Liver (tissue), 9 donors: ENCODE measurements around the gene ALDH5A1. TPM values are rescaled to one million over a fixed set of nuclear protein-coding genes. Genes with fewer than 3 reads are reported as not detected.
A peak's percentile ranks its signal among the peaks of the same experiment; 100 is the strongest.

Source experiments
- DNase-seq: peaks from one replicate; pipeline ENCODE4 v3.0.0-alpha.2; 2017; ENCODE audit warnings: low spot score
- H3K27ac ChIP-seq, 2 donors: one replicate each; pipeline ENCODE4 v1.7.0; 2013; ENCODE audit warnings: inconsistent platforms in 2 of 2, low read length in 2 of 2, control low read depth in 1 of 2, low read depth in 1 of 2, mild to moderate bottlenecking in 1 of 2
- H3K27me3 ChIP-seq, 4 donors: one replicate each; pipeline versions ENCODE4 v1.6.1 to v1.7.0; 2013; ENCODE audit warnings: low read length in 3 of 4, inconsistent platforms in 1 of 4, mild to moderate bottlenecking in 1 of 4, moderate library complexity in 1 of 4; ENCODE audit not compliant: control insufficient read depth in 4 of 4, insufficient read depth in 4 of 4
- H3K36me3 ChIP-seq, 4 donors: one replicate each; pipeline versions ENCODE4 v1.6.1 to v1.7.0; 2013; ENCODE audit warnings: low read length in 3 of 4, mild to moderate bottlenecking in 3 of 4, low read depth in 1 of 4, moderate library complexity in 1 of 4; ENCODE audit not compliant: control insufficient read depth in 4 of 4, insufficient read depth in 3 of 4
- H3K4me1 ChIP-seq, 4 donors: one replicate each; pipeline versions ENCODE4 v1.6.1 to v1.7.0; 2013; ENCODE audit warnings: low read length in 3 of 4, mild to moderate bottlenecking in 3 of 4, moderate library complexity in 1 of 4; ENCODE audit not compliant: control insufficient read depth in 4 of 4, insufficient read depth in 4 of 4
- H3K4me3 ChIP-seq, 3 donors: one replicate each; pipeline versions ENCODE4 v1.6.1 to v1.7.0; 2013; ENCODE audit warnings: low read length in 3 of 3, control low read depth in 1 of 3, low read depth in 1 of 3, mild to moderate bottlenecking in 1 of 3
- H3K9ac ChIP-seq, 2 donors: one replicate each; pipeline ENCODE4 v1.7.0; 2013; ENCODE audit warnings: low read length in 2 of 2, mild to moderate bottlenecking in 2 of 2, moderate library complexity in 2 of 2, control low read depth in 1 of 2, low read depth in 1 of 2
- H3K9me3 ChIP-seq, 4 donors: one replicate each; pipeline versions ENCODE4 v1.6.1 to v1.7.0; 2013; ENCODE audit warnings: low read length in 3 of 4; ENCODE audit not compliant: control insufficient read depth in 4 of 4
- ATF3 ChIP-seq: IDR thresholded peaks from 2 replicates; pipeline ENCODE4 v1.6.1; 2016; ENCODE audit warnings: antibody characterized with exemption
- EGR1 ChIP-seq, 2 donors: IDR thresholded peaks; 2 replicates each; pipeline ENCODE4 v1.6.1; 2016 to 2018; ENCODE audit warnings: antibody characterized with exemption in 2 of 2, low read depth in 2 of 2
- GABPA ChIP-seq, 2 donors: IDR thresholded peaks in 1 of 2; conservative IDR thresholded peaks in 1 of 2; 2 replicates each; pipeline ENCODE4 v1.6.1; 2016; ENCODE audit warnings: antibody characterized with exemption in 2 of 2, mild to moderate bottlenecking in 1 of 2, moderate library complexity in 1 of 2
- HNF4A ChIP-seq, 2 donors: conservative IDR thresholded peaks; 2 replicates each; pipeline ENCODE4 v1.6.1; 2016; ENCODE audit warnings: antibody characterized with exemption in 2 of 2, mild to moderate bottlenecking in 2 of 2
- HNF4G ChIP-seq: IDR thresholded peaks from 2 replicates; pipeline ENCODE4 v1.6.1; 2016; ENCODE audit warnings: antibody characterized with exemption
- MAX ChIP-seq: IDR thresholded peaks from 2 replicates; pipeline ENCODE4 v1.6.1; 2016; ENCODE audit warnings: antibody characterized with exemption
- NR2F2 ChIP-seq: IDR thresholded peaks from 2 replicates; pipeline ENCODE4 v1.6.1; 2016; ENCODE audit warnings: antibody characterized with exemption
- RAD21 ChIP-seq, 2 donors: IDR thresholded peaks; 2 replicates each; pipeline ENCODE4 v1.6.1; 2016; ENCODE audit warnings: antibody characterized with exemption in 2 of 2, mild to moderate bottlenecking in 2 of 2
- RXRA ChIP-seq, 2 donors: IDR thresholded peaks; 2 replicates each; pipeline ENCODE4 v1.6.1; 2017 to 2018; ENCODE audit warnings: antibody characterized with exemption in 2 of 2, mild to moderate bottlenecking in 1 of 2
- YY1 ChIP-seq: IDR thresholded peaks from 2 replicates; pipeline ENCODE4 v1.6.1; 2016; ENCODE audit warnings: antibody characterized with exemption, mild to moderate bottlenecking
- WGBS: extraction: QIAGEN DNeasy Blood & Tissue Kit; methylation state at CpG from one replicate; pipeline ENCODE4 v1.1.7; 2013; 5-methylcytosine and 5-hydroxymethylcytosine counted together
- polyA plus RNA-seq, 2 donors: library from polyadenylated mRNA; stranded (reverse) in 1 of 2; unstranded in 1 of 2; fragments of 200-250 nt in 1 of 2; fragments of >200 nt in 1 of 2; fragmentation: Nextera tagmentation in 1 of 2; extraction: Ambion mirVana in 1 of 2; gene quantifications; one replicate each; pipeline versions ENCODE4 v1.2.1 to v1.2.3, GENCODE V29; 2013 to 2015
- total RNA-seq, 2 donors: library from RNA; depleted of rRNA; stranded (reverse); fragments of >200 nt; gene quantifications; one replicate each; pipeline ENCODE4 v1.2.3, GENCODE V29; 2014
- TF ChIP-seq, protein P1 (sequence below): IDR thresholded peaks from 2 replicates; pipeline ENCODE4 v1.6.1; 2016; ENCODE audit warnings: antibody characterized with exemption, mild to moderate bottlenecking
- donor health status: healthy.
- donor health status: healthy.
- donor health status: healthy.
- donor health status: healthy.
- donor health status: healthy.

Gene ALDH5A1
- total and polyA plus RNA-seq, 4 donors, result 18.2 to 26.8 (median 19.6) TPM

DNA sequence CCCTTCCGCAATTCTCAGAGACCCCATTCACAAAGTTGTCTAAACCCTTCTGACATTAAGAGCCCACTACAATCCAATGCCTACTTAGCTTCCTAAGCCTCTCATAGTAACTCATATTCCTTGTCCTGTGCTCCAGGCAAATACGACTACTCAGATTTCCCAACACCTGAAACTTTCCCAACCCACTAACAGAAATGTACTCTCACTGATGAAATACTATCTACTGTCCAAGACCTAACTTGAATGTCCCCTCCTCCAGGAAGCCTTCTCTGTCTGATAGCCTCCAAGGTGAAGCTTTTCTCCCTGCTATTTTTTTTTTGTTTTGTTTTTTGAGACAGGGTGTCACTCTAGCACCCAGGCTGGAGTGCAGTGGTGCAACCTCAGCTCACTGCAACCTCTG, 35.8 kb upstream of the ALDH5A1 start (continued):
- TF ChIP-seq, protein P1, sequence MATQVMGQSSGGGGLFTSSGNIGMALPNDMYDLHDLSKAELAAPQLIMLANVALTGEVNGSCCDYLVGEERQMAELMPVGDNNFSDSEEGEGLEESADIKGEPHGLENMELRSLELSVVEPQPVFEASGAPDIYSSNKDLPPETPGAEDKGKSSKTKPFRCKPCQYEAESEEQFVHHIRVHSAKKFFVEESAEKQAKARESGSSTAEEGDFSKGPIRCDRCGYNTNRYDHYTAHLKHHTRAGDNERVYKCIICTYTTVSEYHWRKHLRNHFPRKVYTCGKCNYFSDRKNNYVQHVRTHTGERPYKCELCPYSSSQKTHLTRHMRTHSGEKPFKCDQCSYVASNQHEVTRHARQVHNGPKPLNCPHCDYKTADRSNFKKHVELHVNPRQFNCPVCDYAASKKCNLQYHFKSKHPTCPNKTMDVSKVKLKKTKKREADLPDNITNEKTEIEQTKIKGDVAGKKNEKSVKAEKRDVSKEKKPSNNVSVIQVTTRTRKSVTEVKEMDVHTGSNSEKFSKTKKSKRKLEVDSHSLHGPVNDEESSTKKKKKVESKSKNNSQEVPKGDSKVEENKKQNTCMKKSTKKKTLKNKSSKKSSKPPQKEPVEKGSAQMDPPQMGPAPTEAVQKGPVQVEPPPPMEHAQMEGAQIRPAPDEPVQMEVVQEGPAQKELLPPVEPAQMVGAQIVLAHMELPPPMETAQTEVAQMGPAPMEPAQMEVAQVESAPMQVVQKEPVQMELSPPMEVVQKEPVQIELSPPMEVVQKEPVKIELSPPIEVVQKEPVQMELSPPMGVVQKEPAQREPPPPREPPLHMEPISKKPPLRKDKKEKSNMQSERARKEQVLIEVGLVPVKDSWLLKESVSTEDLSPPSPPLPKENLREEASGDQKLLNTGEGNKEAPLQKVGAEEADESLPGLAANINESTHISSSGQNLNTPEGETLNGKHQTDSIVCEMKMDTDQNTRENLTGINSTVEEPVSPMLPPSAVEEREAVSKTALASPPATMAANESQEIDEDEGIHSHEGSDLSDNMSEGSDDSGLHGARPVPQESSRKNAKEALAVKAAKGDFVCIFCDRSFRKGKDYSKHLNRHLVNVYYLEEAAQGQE, result no peak
- TF ChIP-seq YY1, result no peak
- peak in 1 of 2 donors; percentile 21 for TF ChIP-seq HNF4A (conservative IDR thresholded peaks at IDR 0.05)
- TF ChIP-seq RAD21 (IDR thresholded peaks at IDR 0.05), result peak in 1 of 2 donors; percentile 26
- TF ChIP-seq HNF4G, result no peak
- TF ChIP-seq GABPA (IDR thresholded peaks at IDR 0.05 in 1 of 2, conservative IDR thresholded peaks at IDR 0.05 in 1 of 2), result no peak
- TF ChIP-seq MAX, result no peak
- TF ChIP-seq RXRA (IDR thresholded peaks at IDR 0.05), result peak in 1 of 2 donors; percentile 12
- TF ChIP-seq ATF3, result no peak
- no peak for TF ChIP-seq NR2F2

- no peaks in the 10 kb centered on the region for H3K9me3 ChIP-seq
- H3K9ac ChIP-seq, result no peak overlapping the region
- H3K36me3 ChIP-seq, result peaks cover 8 to 34% (median 22%) of the 10 kb centered on the region in 4 donors
- H3K4me3 ChIP-seq, result no peak overlapping the region
- no peaks in the 10 kb centered on the region for H3K4me1 ChIP-seq
- H3K27ac ChIP-seq, result no peak overlapping the region
- WGBS, result 94% methylated on average over 4 of the region's 4 CpGs
- H3K27me3 ChIP-seq, result no peaks in the 10 kb centered on the region
- TF ChIP-seq MAX, result no peak
- DNase-seq, result no peak
Observed at GRCh38 chr6:24460966-24461365, 33.8 kb upstream of the ALDH5A1 start.

DNA sequence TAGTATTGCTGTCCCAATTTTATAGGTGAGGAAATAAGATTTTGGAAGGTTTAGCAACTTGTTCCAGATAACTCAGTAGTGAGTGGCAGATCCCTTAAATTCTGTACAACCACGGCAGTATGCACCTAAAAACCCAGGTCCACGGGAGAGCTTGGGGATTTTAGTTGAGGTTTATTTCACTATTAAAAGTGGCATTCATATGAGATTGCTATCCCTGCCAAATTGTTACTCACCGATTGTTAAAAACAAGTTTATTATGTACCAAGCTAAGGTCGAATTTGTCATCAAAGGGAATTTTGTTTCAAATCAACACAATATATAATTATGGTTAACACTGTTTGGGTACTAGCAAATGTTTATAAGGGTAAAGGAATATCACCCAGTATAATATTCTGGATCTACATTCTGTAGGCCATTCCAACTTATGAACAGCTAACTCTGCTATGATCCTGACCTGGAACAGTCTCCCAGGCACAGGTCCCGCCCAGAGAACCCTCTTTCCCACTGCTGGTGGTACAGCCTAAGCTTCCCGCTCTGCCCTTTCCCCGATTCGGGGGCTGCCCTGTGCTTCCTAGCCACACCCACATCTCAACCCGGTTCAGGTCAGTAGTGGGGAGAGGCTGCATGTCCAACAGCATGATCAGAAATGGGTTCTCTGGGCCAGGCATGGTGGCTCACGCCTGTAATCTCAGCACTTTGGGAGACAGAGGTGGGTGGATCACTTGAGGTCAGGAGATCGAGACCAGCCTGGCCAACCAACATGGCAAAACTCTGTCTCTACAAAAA, 30.3 kb upstream of the ALDH5A1 start:
- TF ChIP-seq RXRA (IDR thresholded peaks at IDR 0.05) (no peak), RAD21 (IDR thresholded peaks at IDR 0.05) (no peak), GABPA (IDR thresholded peaks at IDR 0.05 in 1 of 2, conservative IDR thresholded peaks at IDR 0.05 in 1 of 2) (no peak), EGR1 (IDR thresholded peaks at IDR 0.05; ENCODE audit: low read depth in 2 of 2) (no peak)
- DNase-seq, result no peak
- Histone ChIP-seq H3K4me1 (no peaks in the 10 kb centered on the region), H3K9ac (no peak overlapping the region), H3K4me3 (no peak overlapping the region), H3K36me3 (peaks cover 7 to 34% (median 21%) of the 10 kb centered on the region in 4 donors), H3K27me3 (no peaks in the 10 kb centered on the region), H3K27ac (no peak overlapping the region), H3K9me3 (no peaks in the 10 kb centered on the region)
- 94% methylated on average over 11 of the region's 11 CpGs for WGBS
